GM21423 (cell line): ENCODE results near the gene SEPSECS.
"Not testable (repeated sequence)": the region's sequence is repeated elsewhere in the genome, so short reads cannot be mapped to it uniquely, and the experiment has no call there.

Source experiments
- ATAC-seq: cut with Tn5 transposase; IDR thresholded peaks from one replicate; pipeline ENCODE4 v1.9.1; 2021; ENCODE audit warnings: mild to moderate bottlenecking, moderate library complexity; ENCODE audit not compliant: unreplicated experiment

Gene SEPSECS

GRCh38 chr4:25085671-25086070 lies 74.6 kb downstream of the SEPSECS start:
- ATAC-seq, result no peak

GRCh38 chr4:25083441-25083840 lies 76.8 kb downstream of the SEPSECS start:
- not testable (repeated sequence) for ATAC-seq

- ATAC-seq, result no peak
Observed at GRCh38 chr4:25081866-25082471, 78.3 kb downstream of the SEPSECS start.

- ATAC-seq, result no peak
Observed at GRCh38 chr4:25080571-25080970, 79.7 kb downstream of the SEPSECS start.

GRCh38 chr4:25078523-25078922 lies 81.7 kb downstream of the SEPSECS start:
- no peak for ATAC-seq

GRCh38 chr4:25076625-25077398 lies 83.4 kb downstream of the SEPSECS start:
- ATAC-seq, result no peak

GRCh38 chr4:25075851-25076250 lies 84.4 kb downstream of the SEPSECS start:
- ATAC-seq, result no peak

- no peak for ATAC-seq
Observed at GRCh38 chr4:25075129-25075528, 85.1 kb downstream of the SEPSECS start.

- no peak for ATAC-seq
Observed at GRCh38 chr4:25070545-25070944, 89.7 kb downstream of the SEPSECS start.
